Stimulated activated CD8-positive, alpha-beta memory T cell treated with anti-CD3 and anti-CD28 coated beads, Interleukin-15, amount 100 ng/mL, for 24 hours (primary cell): ENCODE data around the gene CHMP4A.
"Not testable (repeated sequence)": the region's sequence is repeated elsewhere in the genome, so short reads cannot be mapped to it uniquely, and the experiment has no call there.

Experiments
- DNase-seq: peaks from one replicate; pipeline ENCODE4 v3.0.0-alpha.2; 2020; ENCODE audit warnings: low read depth

CHMP4A gene

DNA sequence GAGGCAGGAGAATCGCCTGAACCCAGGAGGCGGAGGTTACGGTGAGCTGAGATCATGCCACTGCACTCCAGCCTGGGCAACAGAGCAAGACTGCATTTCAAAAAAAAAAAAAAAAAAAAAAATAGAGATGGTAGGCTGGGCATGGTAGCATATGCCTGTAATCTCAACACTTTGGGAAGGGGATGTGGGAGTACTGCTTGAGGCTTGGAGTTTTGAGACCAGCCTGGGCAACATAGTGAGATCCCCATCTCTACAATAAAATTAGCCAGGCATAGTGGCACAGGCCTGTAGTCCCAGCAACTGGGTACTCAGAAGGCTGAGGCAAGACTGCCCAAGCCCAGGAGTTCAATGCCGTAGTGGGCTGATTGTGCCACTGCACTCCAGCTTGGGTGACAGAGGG is 9.7 kb upstream of the CHMP4A start:
- not testable (repeated sequence) for DNase-seq

DNA sequence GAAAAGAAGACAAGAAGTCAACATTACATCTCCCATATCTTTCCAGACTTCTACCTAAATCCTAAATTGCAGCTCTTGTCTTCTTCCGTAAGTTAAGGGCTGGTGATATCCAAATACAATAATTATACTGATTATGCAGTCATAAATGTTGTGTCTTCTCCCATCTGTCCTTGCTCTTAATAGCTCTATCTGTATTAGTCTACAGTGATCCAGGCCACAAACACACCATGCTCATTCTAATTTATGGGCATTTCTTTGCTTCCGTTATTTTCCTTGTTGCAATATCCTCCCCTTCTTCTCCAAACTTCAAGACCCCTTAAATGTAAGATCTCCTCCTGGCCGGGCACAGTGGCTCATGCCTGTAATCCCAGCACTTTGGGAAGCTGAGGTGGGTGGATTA is 6.2 kb upstream of the CHMP4A start:
- DNase-seq = no peak

GRCh38 chr14:24219080-24219479 is 5.8 kb upstream of the CHMP4A start:
- DNase-seq = no peak

- not testable (repeated sequence) for DNase-seq
Observed at GRCh38 chr14:24216876-24217275, 3.6 kb upstream of the CHMP4A start.

GRCh38 chr14:24216345-24216699 is 3.0 kb upstream of the CHMP4A start:
- DNase-seq = no peak

GRCh38 chr14:24215495-24216344 is 2.4 kb upstream of the CHMP4A start, which contains the start of gene MDP1:
TSS of gene MDP1 (minus strand) at chr14:24216066. CDS start at chr14:24215955, 111 bp downstream.
- peak; percentile 54 for DNase-seq

DNA sequence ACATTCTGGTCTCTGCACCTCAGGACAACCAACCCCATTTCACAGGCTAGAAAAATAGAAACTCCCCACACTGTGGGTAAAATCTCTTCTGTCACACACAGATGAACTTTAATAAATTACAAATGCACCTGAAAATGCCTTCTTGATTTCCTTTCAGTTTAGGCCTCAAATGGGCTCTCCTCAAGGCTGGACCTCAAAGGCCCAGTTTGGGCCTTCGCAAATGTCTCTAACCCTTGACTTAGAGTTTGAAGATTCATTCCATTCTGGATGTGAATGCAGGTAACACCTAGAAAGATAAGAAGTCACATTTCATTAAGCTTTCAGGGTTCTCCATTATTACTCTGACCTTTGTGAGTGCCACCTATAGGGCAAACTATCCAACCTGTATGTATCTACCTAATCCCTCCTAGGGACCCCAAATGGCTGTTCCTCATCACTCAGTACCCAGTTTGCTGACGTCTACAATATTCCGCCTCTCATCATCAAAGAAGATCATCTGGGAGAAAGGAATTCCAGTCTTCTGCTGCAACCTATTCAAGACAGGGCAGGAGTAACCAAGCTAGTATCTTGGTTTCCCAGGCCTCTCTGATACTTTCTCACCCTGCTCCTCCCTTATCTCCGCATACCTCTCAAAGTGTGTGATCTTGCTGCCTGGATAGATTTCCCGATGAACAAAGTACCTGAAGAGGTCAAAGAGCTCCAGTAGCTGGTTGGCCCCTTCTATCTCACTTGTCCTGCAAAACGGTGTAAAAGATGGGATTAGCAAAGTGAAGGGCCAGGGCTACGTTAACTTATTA is 776 bp upstream of the CHMP4A start:
- no peak for DNase-seq

- DNase-seq = no peak
Observed at GRCh38 chr14:24211311-24211710, 2.0 kb downstream of the CHMP4A start.

DNA sequence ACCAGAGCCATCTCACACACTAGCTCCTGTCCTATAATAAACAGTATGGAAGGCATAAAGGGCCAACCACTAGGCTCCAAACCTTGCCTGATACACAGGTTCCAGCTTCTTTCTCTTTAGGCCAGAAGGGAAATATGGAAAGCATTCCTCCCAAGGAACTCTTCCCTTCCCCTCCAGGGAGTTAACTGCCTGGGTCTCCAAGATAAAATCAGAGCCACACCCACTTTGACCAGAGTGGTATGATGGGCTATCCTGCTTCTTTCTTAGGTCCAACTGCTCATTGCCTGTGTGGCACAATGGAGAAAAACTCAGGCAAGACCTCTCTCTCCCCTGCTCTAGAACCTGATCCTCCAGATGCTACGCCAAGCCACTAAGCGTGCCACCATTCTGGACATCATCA is 5.7 kb downstream of the CHMP4A start:
- DNase-seq = no peak

GRCh38 chr14:24207104-24207551 is 6.2 kb downstream of the CHMP4A start:
- no peak for DNase-seq

GRCh38 chr14:24206260-24207103 is 6.8 kb downstream of the CHMP4A start:
- DNase-seq = no peak

DNA sequence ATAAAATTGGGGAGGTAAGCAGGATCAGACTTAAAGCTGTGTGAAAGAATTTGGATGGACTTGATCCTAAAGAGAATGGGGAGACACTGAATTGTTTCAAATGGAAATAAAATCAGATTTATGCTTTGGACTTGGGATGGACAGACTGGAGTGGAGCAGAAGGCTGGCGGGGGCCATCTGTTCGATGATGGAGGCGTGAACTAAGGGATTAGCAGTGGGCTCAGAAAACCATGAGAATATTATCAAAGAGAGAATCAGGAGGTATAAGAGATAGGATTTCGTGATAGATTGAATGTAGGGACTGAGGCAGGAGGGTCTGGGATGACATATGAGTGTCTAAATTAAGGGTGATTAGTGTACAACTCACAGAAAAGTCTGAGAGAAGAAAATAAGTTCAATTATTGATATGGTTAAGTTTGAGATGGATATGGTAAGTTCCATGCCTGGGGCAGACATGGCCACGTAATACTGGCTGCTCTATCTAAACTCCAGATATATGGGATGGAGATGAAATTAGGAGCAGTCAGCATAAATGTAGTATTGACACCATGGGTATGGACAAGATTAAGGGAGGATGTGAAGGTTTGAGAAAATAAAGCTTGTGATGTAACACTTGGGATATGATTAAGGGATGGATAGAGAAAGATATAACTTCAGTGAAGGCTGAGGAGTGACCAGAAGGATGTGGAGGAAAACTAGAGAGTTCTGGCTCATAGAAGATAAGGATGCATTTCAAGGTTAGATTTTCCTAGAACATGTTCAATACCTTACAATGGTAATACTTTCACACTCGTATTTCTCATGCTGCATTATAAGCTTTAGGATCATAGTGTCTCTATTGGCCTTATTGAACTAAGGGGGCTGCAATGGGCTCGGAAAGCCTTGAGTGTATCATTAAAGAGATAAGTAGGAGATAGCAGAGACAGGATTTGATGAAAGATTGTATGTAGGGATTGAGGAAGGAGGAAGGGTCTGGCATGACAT is 8.8 kb downstream of the CHMP4A start:
- DNase-seq = no peak

GRCh38 chr14:24203249-24203886 is 9.9 kb downstream of the CHMP4A start:
- not testable (repeated sequence) for DNase-seq

GRCh38 chr14:24202538-24202937 is 10.8 kb downstream of the CHMP4A start:
- not testable (repeated sequence) for DNase-seq

DNA sequence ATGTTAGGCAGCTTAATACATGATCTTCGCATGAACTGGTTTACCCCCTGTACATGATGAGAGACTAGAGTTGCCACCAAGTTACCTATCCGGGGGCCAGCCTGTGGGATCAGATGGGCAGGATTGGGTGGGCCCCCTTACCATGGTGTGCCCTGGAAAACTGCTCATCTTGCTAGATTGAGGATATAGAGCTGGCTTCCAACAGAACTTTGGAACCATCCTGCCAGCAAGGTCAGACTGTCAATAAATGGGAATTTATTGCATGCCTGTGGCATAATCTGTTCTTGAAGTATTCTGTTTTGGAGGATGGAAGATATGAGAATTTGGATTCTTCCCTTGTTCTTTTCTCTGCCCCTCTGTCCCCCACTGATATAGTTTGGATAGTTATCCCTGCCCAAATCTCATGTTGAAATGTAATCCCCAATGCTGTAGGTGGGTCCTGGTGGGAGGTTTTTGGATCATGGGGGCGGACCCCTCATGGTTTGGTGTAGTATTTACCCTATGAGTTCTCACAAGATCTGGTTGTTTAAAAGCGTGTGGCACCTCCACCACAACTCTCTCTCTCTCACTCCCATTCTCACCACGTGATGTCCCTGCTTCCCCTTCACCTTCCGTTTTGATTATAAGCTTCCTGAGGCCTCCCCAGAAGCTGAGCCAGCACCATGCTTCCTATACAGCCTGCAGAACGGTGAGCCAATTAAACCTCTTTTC is 14.3 kb downstream of the CHMP4A start:
- DNase-seq = no peak

DNA sequence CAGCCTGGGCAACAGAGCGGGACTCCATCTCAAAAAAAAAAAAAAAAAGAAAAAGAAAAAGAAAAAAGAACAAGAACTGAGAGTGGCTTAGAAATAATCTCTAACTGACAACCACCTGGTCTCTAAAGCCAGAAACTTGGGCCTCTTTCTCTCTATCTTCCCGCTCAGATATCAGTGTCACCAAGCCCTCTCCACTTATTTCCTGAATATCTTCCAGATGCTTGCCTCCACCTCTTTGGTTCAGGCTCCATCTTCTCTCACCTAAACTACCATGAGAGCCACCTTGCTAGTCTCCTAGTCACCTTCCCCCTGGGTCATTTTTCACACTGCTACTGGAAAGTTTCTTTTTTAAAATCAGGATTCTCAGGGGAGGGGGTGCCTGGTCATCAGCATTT is 16.2 kb downstream of the CHMP4A start:
- no peak for DNase-seq

GRCh38 chr14:24196071-24197055 is 16.9 kb downstream of the CHMP4A start:
- DNase-seq = no peak
